ENCODE results near the gene FAM120A. TPM values are rescaled to one million over a fixed set of nuclear protein-coding genes. Genes with fewer than 3 reads are reported as not detected.

Gene FAM120A
- total and polyA plus RNA-seq, 9 of the 15 experiments (the other 6 are each of a cell fraction or from before 2014, with no cell fraction given): 8.7 to 71.0 (median 42.2) TPM

DNA sequence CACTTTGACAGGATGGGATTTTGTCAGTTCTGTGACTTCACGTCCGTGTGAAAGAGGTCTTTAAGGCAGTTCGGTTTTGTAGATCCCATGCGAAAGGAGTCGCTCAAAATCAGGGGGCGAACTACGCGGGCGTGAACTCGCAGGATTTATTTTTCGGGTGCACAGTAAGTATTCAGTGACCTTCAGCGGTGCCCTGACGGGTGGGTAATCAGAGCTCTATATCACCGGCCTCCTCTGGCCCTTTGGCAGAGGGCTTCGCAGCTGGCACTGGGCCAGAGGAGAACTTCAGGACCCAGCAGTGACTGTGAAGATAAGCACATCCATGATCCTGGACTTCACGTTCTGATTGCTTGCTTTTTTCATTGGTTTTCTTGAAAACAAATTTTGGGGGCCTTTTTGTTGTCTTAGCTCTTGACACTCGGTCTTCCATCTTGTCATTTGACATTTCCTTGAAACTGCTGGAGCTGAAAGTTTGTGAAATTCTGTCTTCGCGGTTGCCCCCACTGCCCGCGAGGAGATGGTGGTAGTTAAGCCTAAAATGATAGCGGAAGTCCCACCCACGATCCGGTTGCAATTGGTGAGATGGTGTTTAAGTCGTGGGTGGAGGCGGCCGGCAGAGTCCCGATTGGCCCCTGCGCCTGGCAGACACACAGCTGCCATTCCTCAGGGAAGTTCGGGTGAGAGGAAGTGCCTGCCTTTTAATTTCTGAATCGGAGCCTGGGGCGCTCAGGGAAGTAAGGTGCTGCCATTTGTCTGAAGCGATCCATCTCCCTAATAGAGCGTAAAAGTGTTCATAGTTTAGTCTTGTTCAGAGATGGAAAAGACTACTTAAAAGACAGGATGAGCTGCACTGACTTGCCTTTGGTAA is 1.8 kb downstream of the FAM120A start, which contains the start of gene FAM120AOS (continued):
- TF ChIP-seq CHD1 (IDR thresholded peaks at IDR 0.05; ENCODE audit: low read length) (no peak), BCL6 (CRISPR knock-in tag; IDR thresholded peaks at IDR 0.05) (no peak), ZNF79 (CRISPR knock-in tag; IDR thresholded peaks at IDR 0.05; ENCODE audit: low read depth) (0 out of 2 replicates have a peak, but pooled peaks have one; percentile 40), ZNF41 (CRISPR knock-in tag; conservative IDR thresholded peaks at IDR 0.05) (0 out of 2 replicates have a peak, but pooled peaks have one; percentile 16), MCM5 (IDR thresholded peaks at IDR 0.05; ENCODE audit: low read depth) (no peak), SMC3 (conservative IDR thresholded peaks at IDR 0.05; ENCODE audit: insufficient read depth, low read depth, low read length) (no peak), SIN3A (IDR thresholded peaks at IDR 0.05; ENCODE audit: borderline replicate concordance in 2 of 2, control insufficient read depth in 1 of 2, low read depth in 2 of 2, low read length in 2 of 2) (peak; percentile 36 to 73; a peak in 2 of 4 replicates), ZNF507 (tag; conservative IDR thresholded peaks at IDR 0.05) (no peak), DMBX1 (CRISPR knock-in tag; IDR thresholded peaks at IDR 0.05; ENCODE audit: borderline replicate concordance) (peak; percentile 60; the same call in 1 of the 2 replicates), RFX7 (CRISPR knock-in tag; IDR thresholded peaks at IDR 0.05) (no peak), TCF7 (IDR thresholded peaks at IDR 0.05; ENCODE audit: borderline replicate concordance) (no peak), MAFG (tag; conservative IDR thresholded peaks at IDR 0.05) (no peak), HOXB6 (CRISPR knock-in tag; IDR thresholded peaks at IDR 0.05; ENCODE audit: borderline replicate concordance) (no peak)
- TF ChIP-seq, protein P1, sequence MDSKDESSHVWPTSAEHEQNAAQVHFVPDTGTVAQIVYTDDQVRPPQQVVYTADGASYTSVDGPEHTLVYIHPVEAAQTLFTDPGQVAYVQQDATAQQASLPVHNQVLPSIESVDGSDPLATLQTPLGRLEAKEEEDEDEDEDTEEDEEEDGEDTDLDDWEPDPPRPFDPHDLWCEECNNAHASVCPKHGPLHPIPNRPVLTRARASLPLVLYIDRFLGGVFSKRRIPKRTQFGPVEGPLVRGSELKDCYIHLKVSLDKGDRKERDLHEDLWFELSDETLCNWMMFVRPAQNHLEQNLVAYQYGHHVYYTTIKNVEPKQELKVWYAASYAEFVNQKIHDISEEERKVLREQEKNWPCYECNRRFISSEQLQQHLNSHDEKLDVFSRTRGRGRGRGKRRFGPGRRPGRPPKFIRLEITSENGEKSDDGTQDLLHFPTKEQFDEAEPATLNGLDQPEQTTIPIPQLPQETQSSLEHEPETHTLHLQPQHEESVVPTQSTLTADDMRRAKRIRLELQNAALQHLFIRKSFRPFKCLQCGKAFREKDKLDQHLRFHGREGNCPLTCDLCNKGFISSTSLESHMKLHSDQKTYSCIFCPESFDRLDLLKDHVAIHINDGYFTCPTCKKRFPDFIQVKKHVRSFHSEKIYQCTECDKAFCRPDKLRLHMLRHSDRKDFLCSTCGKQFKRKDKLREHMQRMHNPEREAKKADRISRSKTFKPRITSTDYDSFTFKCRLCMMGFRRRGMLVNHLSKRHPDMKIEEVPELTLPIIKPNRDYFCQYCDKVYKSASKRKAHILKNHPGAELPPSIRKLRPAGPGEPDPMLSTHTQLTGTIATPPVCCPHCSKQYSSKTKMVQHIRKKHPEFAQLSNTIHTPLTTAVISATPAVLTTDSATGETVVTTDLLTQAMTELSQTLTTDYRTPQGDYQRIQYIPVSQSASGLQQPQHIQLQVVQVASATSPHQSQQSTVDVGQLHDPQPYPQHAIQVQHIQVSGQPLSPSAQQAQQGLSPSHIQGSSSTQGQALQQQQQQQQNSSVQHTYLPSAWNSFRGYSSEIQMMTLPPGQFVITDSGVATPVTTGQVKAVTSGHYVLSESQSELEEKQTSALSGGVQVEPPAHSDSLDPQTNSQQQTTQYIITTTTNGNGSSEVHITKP (IDR thresholded peaks at IDR 0.05; ENCODE audit: partially characterized antibody): peak; percentile 77
- TF ChIP-seq, protein P2, sequence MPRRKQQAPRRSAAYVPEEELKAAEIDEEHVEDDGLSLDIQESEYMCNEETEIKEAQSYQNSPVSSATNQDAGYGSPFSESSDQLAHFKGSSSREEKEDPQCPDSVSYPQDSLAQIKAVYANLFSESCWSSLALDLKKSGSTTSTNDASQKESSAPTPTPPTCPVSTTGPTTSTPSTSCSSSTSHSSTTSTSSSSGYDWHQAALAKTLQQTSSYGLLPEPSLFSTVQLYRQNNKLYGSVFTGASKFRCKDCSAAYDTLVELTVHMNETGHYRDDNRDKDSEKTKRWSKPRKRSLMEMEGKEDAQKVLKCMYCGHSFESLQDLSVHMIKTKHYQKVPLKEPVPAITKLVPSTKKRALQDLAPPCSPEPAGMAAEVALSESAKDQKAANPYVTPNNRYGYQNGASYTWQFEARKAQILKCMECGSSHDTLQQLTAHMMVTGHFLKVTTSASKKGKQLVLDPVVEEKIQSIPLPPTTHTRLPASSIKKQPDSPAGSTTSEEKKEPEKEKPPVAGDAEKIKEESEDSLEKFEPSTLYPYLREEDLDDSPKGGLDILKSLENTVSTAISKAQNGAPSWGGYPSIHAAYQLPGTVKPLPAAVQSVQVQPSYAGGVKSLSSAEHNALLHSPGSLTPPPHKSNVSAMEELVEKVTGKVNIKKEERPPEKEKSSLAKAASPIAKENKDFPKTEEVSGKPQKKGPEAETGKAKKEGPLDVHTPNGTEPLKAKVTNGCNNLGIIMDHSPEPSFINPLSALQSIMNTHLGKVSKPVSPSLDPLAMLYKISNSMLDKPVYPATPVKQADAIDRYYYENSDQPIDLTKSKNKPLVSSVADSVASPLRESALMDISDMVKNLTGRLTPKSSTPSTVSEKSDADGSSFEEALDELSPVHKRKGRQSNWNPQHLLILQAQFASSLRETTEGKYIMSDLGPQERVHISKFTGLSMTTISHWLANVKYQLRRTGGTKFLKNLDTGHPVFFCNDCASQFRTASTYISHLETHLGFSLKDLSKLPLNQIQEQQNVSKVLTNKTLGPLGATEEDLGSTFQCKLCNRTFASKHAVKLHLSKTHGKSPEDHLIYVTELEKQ (CRISPR knock-in tag; IDR thresholded peaks at IDR 0.05): 0 out of 2 replicates have a peak, but pooled peaks have one; percentile 23
- TF ChIP-seq, protein P3, sequence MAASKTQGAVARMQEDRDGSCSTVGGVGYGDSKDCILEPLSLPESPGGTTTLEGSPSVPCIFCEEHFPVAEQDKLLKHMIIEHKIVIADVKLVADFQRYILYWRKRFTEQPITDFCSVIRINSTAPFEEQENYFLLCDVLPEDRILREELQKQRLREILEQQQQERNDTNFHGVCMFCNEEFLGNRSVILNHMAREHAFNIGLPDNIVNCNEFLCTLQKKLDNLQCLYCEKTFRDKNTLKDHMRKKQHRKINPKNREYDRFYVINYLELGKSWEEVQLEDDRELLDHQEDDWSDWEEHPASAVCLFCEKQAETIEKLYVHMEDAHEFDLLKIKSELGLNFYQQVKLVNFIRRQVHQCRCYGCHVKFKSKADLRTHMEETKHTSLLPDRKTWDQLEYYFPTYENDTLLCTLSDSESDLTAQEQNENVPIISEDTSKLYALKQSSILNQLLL (CRISPR knock-in tag; IDR thresholded peaks at IDR 0.05; ENCODE audit: borderline replicate concordance): no peak
- TF ChIP-seq, protein P4, sequence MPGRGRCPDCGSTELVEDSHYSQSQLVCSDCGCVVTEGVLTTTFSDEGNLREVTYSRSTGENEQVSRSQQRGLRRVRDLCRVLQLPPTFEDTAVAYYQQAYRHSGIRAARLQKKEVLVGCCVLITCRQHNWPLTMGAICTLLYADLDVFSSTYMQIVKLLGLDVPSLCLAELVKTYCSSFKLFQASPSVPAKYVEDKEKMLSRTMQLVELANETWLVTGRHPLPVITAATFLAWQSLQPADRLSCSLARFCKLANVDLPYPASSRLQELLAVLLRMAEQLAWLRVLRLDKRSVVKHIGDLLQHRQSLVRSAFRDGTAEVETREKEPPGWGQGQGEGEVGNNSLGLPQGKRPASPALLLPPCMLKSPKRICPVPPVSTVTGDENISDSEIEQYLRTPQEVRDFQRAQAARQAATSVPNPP (IDR thresholded peaks at IDR 0.05; ENCODE audit: borderline replicate concordance, insufficient read depth, insufficient read length): no peak
